Activated T-cell treated with anti-CD3 and anti-CD28 coated beads, Interleukin-2, amount 50 U/mL, for 4 hours (primary cell): ENCODE data around the gene ZNF284. TPM values are rescaled to one million over a fixed set of nuclear protein-coding genes. Genes with fewer than 3 reads are reported as not detected.
A peak's percentile ranks its signal among the peaks of the same experiment; 100 is the strongest.
"Not testable (repeated sequence)": the region's sequence is repeated elsewhere in the genome, so short reads cannot be mapped to it uniquely, and the experiment has no call there.

Source experiments
- ATAC-seq, 2 donors: fragments of 200-7000 bp; cut with Tn5 transposase; one replicate each; pipeline ENCODE4 v1.10.0; 2021
- DNase-seq: peaks from one replicate; pipeline ENCODE4 v3.0.0-alpha.2; 2020
- H3K27me3 Mint-ChIP-seq: one replicate; pipeline ENCODE4 v1.8.0; 2021; ENCODE audit warnings: low read depth, mixed read lengths
- H3K36me3 Mint-ChIP-seq: one replicate; pipeline ENCODE4 v1.8.0; 2022; ENCODE audit warnings: mixed read lengths; ENCODE audit not compliant: insufficient read depth
- H3K4me1 Mint-ChIP-seq: one replicate; pipeline ENCODE4 v1.8.0; 2021; ENCODE audit warnings: low read depth, mixed read lengths
- H3K4me3 Mint-ChIP-seq: one replicate; pipeline ENCODE4 v1.8.0; 2021; ENCODE audit warnings: mild to moderate bottlenecking, moderate library complexity, mixed read lengths
- H3K9me3 Mint-ChIP-seq: one replicate; pipeline ENCODE4 v1.8.0; 2021; ENCODE audit warnings: mixed read lengths
- total RNA-seq, 3 donors: library from RNA; stranded (reverse); gene quantifications; one replicate each; pipeline ENCODE4 v1.2.1, GENCODE V29; 2021

The ZNF284 gene
- total RNA-seq, 3 donors from 2014 or later: 1.3 to 1.5 (median 1.4) TPM

GRCh38 chr19:44072543-44073401, 813 bp downstream of the ZNF284 start:
- H3K36me3 Mint-ChIP-seq: peaks cover 21% of the 10 kb centered on the region
- H3K4me1 Mint-ChIP-seq: peaks cover 26% of the 10 kb centered on the region
- no peak for DNase-seq
- peaks cover 27% of the 10 kb centered on the region for H3K9me3 Mint-ChIP-seq
- H3K4me3 Mint-ChIP-seq: peak overlapping the region; percentile 93
- H3K27me3 Mint-ChIP-seq: no peaks in the 10 kb centered on the region
- no peak for ATAC-seq

GRCh38 chr19:44076325-44076724, 4.4 kb downstream of the ZNF284 start:
- DNase-seq: no peak
- H3K9me3 Mint-ChIP-seq: peaks cover 5% of the 10 kb centered on the region
- H3K27me3 Mint-ChIP-seq: no peaks in the 10 kb centered on the region

GRCh38 chr19:44092108-44092507, 20.1 kb downstream of the ZNF284 start:
- peaks cover 10% of the 10 kb centered on the region for H3K36me3 Mint-ChIP-seq

More at GRCh38 chr19:44076325-44076724, 4.4 kb downstream of the ZNF284 start:
- peaks cover 23% of the 10 kb centered on the region for H3K4me1 Mint-ChIP-seq
- H3K36me3 Mint-ChIP-seq: peaks cover 25% of the 10 kb centered on the region
- no peak overlapping the region for H3K4me3 Mint-ChIP-seq
- no peak for ATAC-seq

GRCh38 chr19:44093931-44094765, 22.2 kb downstream of the ZNF284 start, which contains the start of gene ZNF224:
Gene ZNF224 (plus strand): TSS chr19:44094361. CDS start chr19:44097874, 3,513 bp downstream.
- Mint-ChIP-seq H3K27me3 (no peaks in the 10 kb centered on the region), H3K4me1 (peaks cover 20% of the 10 kb centered on the region), H3K9me3 (no peaks in the 10 kb centered on the region), H3K36me3 (peaks cover 22% of the 10 kb centered on the region), H3K4me3 (peak within 1 kb of the TSS; percentile 98)
- DNase-seq: peak; percentile 75
- ATAC-seq: peak; percentile 93 to 94

More at GRCh38 chr19:44092108-44092507, 20.1 kb downstream of the ZNF284 start:
- H3K4me1 Mint-ChIP-seq: peaks cover 16% of the 10 kb centered on the region
- ATAC-seq (no peak), DNase-seq (no peak)
- no peak overlapping the region for H3K4me3 Mint-ChIP-seq
- no peaks in the 10 kb centered on the region for H3K27me3 Mint-ChIP-seq
- no peaks in the 10 kb centered on the region for H3K9me3 Mint-ChIP-seq

- Mint-ChIP-seq H3K27me3 (no peaks in the 10 kb centered on the region), H3K4me3 (no peak overlapping the region), H3K36me3 (peaks cover 51% of the 10 kb centered on the region), H3K4me1 (peaks cover 11% of the 10 kb centered on the region), H3K9me3 (peaks cover 57% of the 10 kb centered on the region)
- DNase-seq: no peak
- ATAC-seq: no peak
These were observed 35.8 kb downstream of the ZNF284 start for GRCh38 chr19:44107751-44108150.

- no peak for ATAC-seq
- peaks cover 48% of the 10 kb centered on the region for H3K9me3 Mint-ChIP-seq
- no peak for DNase-seq
- peaks cover 18% of the 10 kb centered on the region for H3K4me1 Mint-ChIP-seq
- H3K27me3 Mint-ChIP-seq: no peaks in the 10 kb centered on the region
- peaks cover 36% of the 10 kb centered on the region for H3K36me3 Mint-ChIP-seq
- no peak overlapping the region for H3K4me3 Mint-ChIP-seq
These were observed 37.5 kb downstream of the ZNF284 start for GRCh38 chr19:44109458-44109857.

- H3K9me3 Mint-ChIP-seq: peaks cover 34% of the 10 kb centered on the region
- H3K36me3 Mint-ChIP-seq: peaks cover 23% of the 10 kb centered on the region
- H3K4me3 Mint-ChIP-seq: peak overlapping the region; percentile 98
- ATAC-seq (no peak), DNase-seq (no peak)
- H3K27me3 Mint-ChIP-seq: no peaks in the 10 kb centered on the region
- H3K4me1 Mint-ChIP-seq: peaks cover 26% of the 10 kb centered on the region
These were observed 40.0 kb downstream of the ZNF284 start for GRCh38 chr19:44111910-44112463.

- Mint-ChIP-seq H3K4me3 (peak overlapping the region; percentile 98), H3K27me3 (no peaks in the 10 kb centered on the region), H3K9me3 (peaks cover 26% of the 10 kb centered on the region), H3K4me1 (peaks cover 26% of the 10 kb centered on the region), H3K36me3 (peaks cover 21% of the 10 kb centered on the region)
- ATAC-seq (no peak), DNase-seq (no peak)
These were observed 40.8 kb downstream of the ZNF284 start for GRCh38 chr19:44112802-44113137.

- Mint-ChIP-seq H3K27me3 (no peaks in the 10 kb centered on the region), H3K4me3 (peak within 1 kb of the TSS; percentile 98), H3K36me3 (peaks cover 19% of the 10 kb centered on the region), H3K4me1 (peaks cover 26% of the 10 kb centered on the region), H3K9me3 (peaks cover 22% of the 10 kb centered on the region)
- DNase-seq (peak; percentile 72), ATAC-seq (peak; percentile 99 to 100)
These were observed 41.3 kb downstream of the ZNF284 start, which contains the start of gene ZNF225 for GRCh38 chr19:44113138-44113783. Gene ZNF225 (plus strand): TSS chr19:44113399. CDS start chr19:44115828, 2,429 bp downstream.

GRCh38 chr19:44113784-44114390, 41.9 kb downstream of the ZNF284 start:
- DNase-seq (no peak), ATAC-seq (peak in 1 of 2 donors; percentile 8)
- Mint-ChIP-seq H3K4me3 (peak overlapping the region; percentile 98), H3K4me1 (peaks cover 26% of the 10 kb centered on the region), H3K27me3 (no peaks in the 10 kb centered on the region), H3K9me3 (peaks cover 21% of the 10 kb centered on the region), H3K36me3 (peaks cover 22% of the 10 kb centered on the region)

GRCh38 chr19:44121162-44121561, 49.2 kb downstream of the ZNF284 start:
- DNase-seq, H3K27me3 Mint-ChIP-seq, H3K4me1 Mint-ChIP-seq, H3K4me3 Mint-ChIP-seq, ATAC-seq: not testable (repeated sequence)
- peaks cover 84% of the 10 kb centered on the region for H3K36me3 Mint-ChIP-seq
- peaks cover 55% of the 10 kb centered on the region for H3K9me3 Mint-ChIP-seq

- Mint-ChIP-seq H3K9me3 (peaks cover 20% of the 10 kb centered on the region), H3K4me3 (no peak overlapping the region), H3K36me3 (peaks cover 36% of the 10 kb centered on the region), H3K4me1 (no peaks in the 10 kb centered on the region), H3K27me3 (no peaks in the 10 kb centered on the region)
- DNase-seq: no peak
- no peak for ATAC-seq
These were observed 60.0 kb downstream of the ZNF284 start for GRCh38 chr19:44131955-44132354.
